ENCODE measurements around the gene A2M.

A2M gene

GRCh38 chr12:9036227-9036626, 79.5 kb downstream of the A2M start:
- no peak for DNase-seq (ENCODE audit: low spot score)

GRCh38 chr12:9034095-9034494, 81.6 kb downstream of the A2M start:
- no peak for DNase-seq (ENCODE audit: low spot score)

GRCh38 chr12:9033265-9033887, 82.3 kb downstream of the A2M start:
- DNase-seq (ENCODE audit: low spot score) = no peak

GRCh38 chr12:9032202-9032964, 83.3 kb downstream of the A2M start:
- no peak for DNase-seq (ENCODE audit: low spot score)

GRCh38 chr12:9030776-9031175, 84.9 kb downstream of the A2M start:
- no peak for DNase-seq (ENCODE audit: low spot score)

GRCh38 chr12:9027161-9028059, 88.3 kb downstream of the A2M start:
- DNase-seq (ENCODE audit: low spot score) = no peak

- no peak for DNase-seq (ENCODE audit: low spot score)
These were observed 91.2 kb downstream of the A2M start for GRCh38 chr12:9024512-9024911.

- no peak for DNase-seq (ENCODE audit: low spot score)
These were observed 93.1 kb downstream of the A2M start for GRCh38 chr12:9022592-9022991.

Data from putamen (tissue), 1 donor.